ENCODE results near the gene PSD2. TPM values are rescaled to one million over a fixed set of nuclear protein-coding genes. Genes with fewer than 3 reads are reported as not detected.

The PSD2 gene
- total RNA-seq, 1 experiment from 2014 or later, result 0.79 TPM

- no peak overlapping the region for H2AFZ ChIP-seq (ENCODE audit: low read depth, low read length, poor library complexity, severe bottlenecking)
- DNase-seq (ENCODE audit: low read depth, low spot score) (no peak), ATAC-seq (no peak)
- no peak overlapping the region for H3K27ac ChIP-seq (ENCODE audit: low read depth, low read length)
- no peak overlapping the region for H3K4me3 ChIP-seq (replicated peaks in 1 of 2; ENCODE audit: low read depth in 1 of 2, low read length in 2 of 2)
- intact Hi-C loops (cut with micrococcal nuclease), result no loop called here
- no TSS peak for BruUV-seq (replicated peaks)
- H3K27me3 ChIP-seq (ENCODE audit: insufficient read depth, low read length), result no peaks in the 10 kb centered on the region
- TF ChIP-seq ZNF274 (IDR thresholded peaks at IDR 0.05; ENCODE audit: low read depth, low read length), result no peak
- TF ChIP-seq POLR2A (IDR thresholded peaks at IDR 0.05; ENCODE audit: borderline replicate concordance, extremely low read depth, insufficient read depth, insufficient read length), result no peak
- H3K36me3 ChIP-seq (ENCODE audit: control insufficient read depth in 1 of 2, insufficient read depth in 2 of 2, low read length in 2 of 2), result no peaks in the 10 kb centered on the region
- CTCF ChIA-PET, result no interaction called here
- H3K4me2 ChIP-seq (ENCODE audit: low read length), result no peak overlapping the region
- H3K9me2 ChIP-seq (ENCODE audit: insufficient read depth), result no peaks in the 10 kb centered on the region
- H3K4me1 ChIP-seq (ENCODE audit: control insufficient read depth in 1 of 2, insufficient read depth in 2 of 2, low read length in 2 of 2), result peaks cover 18 to 33% of the 10 kb centered on the region in 2 experiments
- RAD21 ChIA-PET (ENCODE audit: low non-redundant PET in 1 of 2, low total read pairs in 2 of 2, uncharacterized antibody in 2 of 2, unreplicated experiment in 2 of 2), result interaction anchor here in 1 of 2 experiments (0.6 kb wide), 1 partner anchor 248 kb away, joined by 3 read pairs; no protein-coding TSS in a partner anchor
- no peaks in the 10 kb centered on the region for H4K20me1 ChIP-seq (ENCODE audit: insufficient read depth)
- no peak overlapping the region for H3K9ac ChIP-seq (ENCODE audit: low read length)
- POLR2A ChIA-PET, result no interaction called here
- no peaks in the 10 kb centered on the region for H3K79me2 ChIP-seq (ENCODE audit: insufficient read depth, low read length)
- no peaks in the 10 kb centered on the region for H3K9me3 ChIP-seq (ENCODE audit: control insufficient read depth in 1 of 2, insufficient read depth in 1 of 2, low read depth in 1 of 2, low read length in 2 of 2)
Observed at GRCh38 chr5:139749242-139749641, 46.4 kb upstream of the PSD2 start.

- CTCF ChIA-PET, result no interaction called here
- Histone ChIP-seq H3K4me2 (ENCODE audit: low read length) (no peak overlapping the region), H3K4me1 (ENCODE audit: control insufficient read depth in 1 of 2, insufficient read depth in 2 of 2, low read length in 2 of 2) (peaks cover 15 to 28% of the 10 kb centered on the region in 2 experiments), H3K9me3 (ENCODE audit: control insufficient read depth in 1 of 2, insufficient read depth in 1 of 2, low read depth in 1 of 2, low read length in 2 of 2) (no peaks in the 10 kb centered on the region), H3K9ac (ENCODE audit: low read length) (no peak overlapping the region), H3K9me2 (ENCODE audit: insufficient read depth) (no peaks in the 10 kb centered on the region), H3K36me3 (ENCODE audit: control insufficient read depth in 1 of 2, insufficient read depth in 2 of 2, low read length in 2 of 2) (no peaks in the 10 kb centered on the region), H3K4me3 (replicated peaks in 1 of 2; ENCODE audit: low read depth in 1 of 2, low read length in 2 of 2) (no peak overlapping the region), H3K27me3 (ENCODE audit: insufficient read depth, low read length) (no peaks in the 10 kb centered on the region; the same call in 1 of the 2 replicates), H3K27ac (ENCODE audit: low read depth, low read length) (no peak overlapping the region), H3K79me2 (ENCODE audit: insufficient read depth, low read length) (no peaks in the 10 kb centered on the region), H4K20me1 (ENCODE audit: insufficient read depth) (no peaks in the 10 kb centered on the region), H2AFZ (ENCODE audit: low read depth, low read length, poor library complexity, severe bottlenecking) (no peak overlapping the region)
- ATAC-seq, result no peak
- intact Hi-C loops (cut with micrococcal nuclease), result no loop called here
- no peak for DNase-seq (ENCODE audit: low read depth, low spot score)
- no TSS peak for BruUV-seq (replicated peaks)
- POLR2A ChIA-PET, result no interaction called here
- RAD21 ChIA-PET (ENCODE audit: low non-redundant PET in 1 of 2, low total read pairs in 2 of 2, uncharacterized antibody in 2 of 2, unreplicated experiment in 2 of 2), result no interaction called here
- TF ChIP-seq EZH2 (IDR thresholded peaks at IDR 0.05) (no peak), FOSL1 (IDR thresholded peaks at IDR 0.05; ENCODE audit: low read depth) (no peak)
Observed at GRCh38 chr5:139751236-139751635, 44.4 kb upstream of the PSD2 start.
